ENCODE data around the gene LRRC15. TPM values are rescaled to one million over a fixed set of nuclear protein-coding genes. Genes with fewer than 3 reads are reported as not detected.

LRRC15 gene
- polyA plus RNA-seq, 1 experiment, result 4.9 TPM

- ChIA-PET CTCF (interaction anchor here (0.6 to 5.6 kb wide), 5 partner anchors 11 to 88 kb away, joined by 4 to 98 read pairs (median 11); partner anchors contain the start of gene GP5), POLR2A (no interaction called here)
- DNase-seq (ENCODE audit: low read depth, low spot score), result no peak
- Histone ChIP-seq H3K27me3 (ENCODE audit: control insufficient read depth, insufficient read depth, low read length) (no peaks in the 10 kb centered on the region), H3K9me3 (ENCODE audit: control insufficient read depth, insufficient read depth, low read length) (peaks cover 6% of the 10 kb centered on the region; the same call in 1 of the 2 replicates), H3K4me3 (ENCODE audit: low read depth, low read length) (no peak overlapping the region), H3K27ac (ENCODE audit: low read depth, low read length) (no peak overlapping the region)
- TF ChIP-seq CTCF (IDR thresholded peaks at IDR 0.05; ENCODE audit: low read depth, low read length), result no peak
Observed at GRCh38 chr3:194332858-194333211, 36.7 kb downstream of the LRRC15 start.

GRCh38 chr3:194330579-194330978, 39.0 kb downstream of the LRRC15 start:
- no peak for DNase-seq (ENCODE audit: low read depth, low spot score)
- POLR2A ChIA-PET, result no interaction called here
- Histone ChIP-seq H3K4me3 (ENCODE audit: low read depth, low read length) (no peak overlapping the region), H3K27me3 (ENCODE audit: control insufficient read depth, insufficient read depth, low read length) (no peaks in the 10 kb centered on the region), H3K9me3 (ENCODE audit: control insufficient read depth, insufficient read depth, low read length) (peaks cover 11% of the 10 kb centered on the region; the same call in 1 of the 2 replicates), H3K27ac (ENCODE audit: low read depth, low read length) (peak overlapping the region; percentile 61)
- no peak for TF ChIP-seq CTCF (IDR thresholded peaks at IDR 0.05; ENCODE audit: low read depth, low read length)
- CTCF ChIA-PET, result interaction anchor here (0.7 to 3.2 kb wide), 6 partner anchors 14 to 550 kb away, joined by 3 to 33 read pairs (median 4); no protein-coding TSS in a partner anchor

- Histone ChIP-seq H3K4me3 (ENCODE audit: low read depth, low read length) (no peak overlapping the region), H3K27ac (ENCODE audit: low read depth, low read length) (peak overlapping the region; percentile 61), H3K9me3 (ENCODE audit: control insufficient read depth, insufficient read depth, low read length) (peaks cover 11% of the 10 kb centered on the region; the same call in 1 of the 2 replicates), H3K27me3 (ENCODE audit: control insufficient read depth, insufficient read depth, low read length) (no peaks in the 10 kb centered on the region)
- no peak for DNase-seq (ENCODE audit: low read depth, low spot score)
- ChIA-PET POLR2A (no interaction called here), CTCF (interaction anchor here (0.7 to 3.2 kb wide), 6 partner anchors 14 to 549 kb away, joined by 3 to 33 read pairs (median 4); no protein-coding TSS in a partner anchor)
- no peak for TF ChIP-seq CTCF (IDR thresholded peaks at IDR 0.05; ENCODE audit: low read depth, low read length)
Observed at GRCh38 chr3:194330160-194330559, 39.4 kb downstream of the LRRC15 start.

- Histone ChIP-seq H3K27me3 (ENCODE audit: control insufficient read depth, insufficient read depth, low read length) (no peaks in the 10 kb centered on the region), H3K9me3 (ENCODE audit: control insufficient read depth, insufficient read depth, low read length) (peaks cover 11% of the 10 kb centered on the region; the same call in 1 of the 2 replicates), H3K4me3 (ENCODE audit: low read depth, low read length) (no peak overlapping the region), H3K27ac (ENCODE audit: low read depth, low read length) (no peak overlapping the region)
- ChIA-PET POLR2A (no interaction called here), CTCF (interaction anchor here (1.4 to 3.2 kb wide), 4 partner anchors 14 to 549 kb away, joined by 3 to 19 read pairs (median 8); no protein-coding TSS in a partner anchor)
- TF ChIP-seq CTCF (IDR thresholded peaks at IDR 0.05; ENCODE audit: low read depth, low read length), result no peak
- DNase-seq (ENCODE audit: low read depth, low spot score), result no peak
Observed at GRCh38 chr3:194329583-194329965, 40.0 kb downstream of the LRRC15 start.

GRCh38 chr3:194328942-194329582, 40.5 kb downstream of the LRRC15 start:
- ChIA-PET POLR2A (interaction anchor here (0.6 kb wide), 1 partner anchor 101 kb away, joined by 3 read pairs; no protein-coding TSS in a partner anchor), CTCF (interaction anchor here (1.4 to 3.2 kb wide), 3 partner anchors 13 to 76 kb away, joined by 3 to 19 read pairs (median 10); no protein-coding TSS in a partner anchor)

More at GRCh38 chr3:194328942-194329582, 40.5 kb downstream of the LRRC15 start:
- DNase-seq (ENCODE audit: low read depth, low spot score), result no peak
- no peak overlapping the region for H3K27ac ChIP-seq (ENCODE audit: low read depth, low read length)
- H3K27me3 ChIP-seq (ENCODE audit: control insufficient read depth, insufficient read depth, low read length), result no peaks in the 10 kb centered on the region
- H3K9me3 ChIP-seq (ENCODE audit: control insufficient read depth, insufficient read depth, low read length), result peaks cover 11% of the 10 kb centered on the region; the same call in 1 of the 2 replicates
- no peak for TF ChIP-seq CTCF (IDR thresholded peaks at IDR 0.05; ENCODE audit: low read depth, low read length)
- H3K4me3 ChIP-seq (ENCODE audit: low read depth, low read length), result no peak overlapping the region

Data from AG04450 (cell line).